GM12865 (cell line): ENCODE measurements around the gene SPECC1.

Experiments
- DNase-seq: peaks from one replicate; pipeline ENCODE4 v3.0.0; 2010; ENCODE audit warnings: low read depth
- H3K4me3 ChIP-seq: 2 replicates; pipeline ENCODE4 v1.5.1; 2011; ENCODE audit warnings: mild to moderate bottlenecking, low read depth, low read length, control low read depth
- TF ChIP-seq, protein P1 (sequence below): IDR thresholded peaks from 2 replicates; pipeline ENCODE4 v1.5.1; 2011; ENCODE audit warnings: low read length, control low read depth, low read depth, inconsistent platforms; ENCODE audit not compliant: insufficient read depth; ENCODE audit errors: missing control alignments

Gene SPECC1

GRCh38 chr17:19978805-19979211 is 30.4 kb upstream of the SPECC1 start:
- DNase-seq: no peak
- TF ChIP-seq, protein P1, sequence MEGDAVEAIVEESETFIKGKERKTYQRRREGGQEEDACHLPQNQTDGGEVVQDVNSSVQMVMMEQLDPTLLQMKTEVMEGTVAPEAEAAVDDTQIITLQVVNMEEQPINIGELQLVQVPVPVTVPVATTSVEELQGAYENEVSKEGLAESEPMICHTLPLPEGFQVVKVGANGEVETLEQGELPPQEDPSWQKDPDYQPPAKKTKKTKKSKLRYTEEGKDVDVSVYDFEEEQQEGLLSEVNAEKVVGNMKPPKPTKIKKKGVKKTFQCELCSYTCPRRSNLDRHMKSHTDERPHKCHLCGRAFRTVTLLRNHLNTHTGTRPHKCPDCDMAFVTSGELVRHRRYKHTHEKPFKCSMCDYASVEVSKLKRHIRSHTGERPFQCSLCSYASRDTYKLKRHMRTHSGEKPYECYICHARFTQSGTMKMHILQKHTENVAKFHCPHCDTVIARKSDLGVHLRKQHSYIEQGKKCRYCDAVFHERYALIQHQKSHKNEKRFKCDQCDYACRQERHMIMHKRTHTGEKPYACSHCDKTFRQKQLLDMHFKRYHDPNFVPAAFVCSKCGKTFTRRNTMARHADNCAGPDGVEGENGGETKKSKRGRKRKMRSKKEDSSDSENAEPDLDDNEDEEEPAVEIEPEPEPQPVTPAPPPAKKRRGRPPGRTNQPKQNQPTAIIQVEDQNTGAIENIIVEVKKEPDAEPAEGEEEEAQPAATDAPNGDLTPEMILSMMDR: no peak
- peak overlapping the region; percentile 88 for H3K4me3 ChIP-seq

GRCh38 chr17:19979917-19980770 is 29.0 kb upstream of the SPECC1 start:
- no peak overlapping the region for H3K4me3 ChIP-seq
- DNase-seq: no peak
- TF ChIP-seq, protein P1: no peak

DNA sequence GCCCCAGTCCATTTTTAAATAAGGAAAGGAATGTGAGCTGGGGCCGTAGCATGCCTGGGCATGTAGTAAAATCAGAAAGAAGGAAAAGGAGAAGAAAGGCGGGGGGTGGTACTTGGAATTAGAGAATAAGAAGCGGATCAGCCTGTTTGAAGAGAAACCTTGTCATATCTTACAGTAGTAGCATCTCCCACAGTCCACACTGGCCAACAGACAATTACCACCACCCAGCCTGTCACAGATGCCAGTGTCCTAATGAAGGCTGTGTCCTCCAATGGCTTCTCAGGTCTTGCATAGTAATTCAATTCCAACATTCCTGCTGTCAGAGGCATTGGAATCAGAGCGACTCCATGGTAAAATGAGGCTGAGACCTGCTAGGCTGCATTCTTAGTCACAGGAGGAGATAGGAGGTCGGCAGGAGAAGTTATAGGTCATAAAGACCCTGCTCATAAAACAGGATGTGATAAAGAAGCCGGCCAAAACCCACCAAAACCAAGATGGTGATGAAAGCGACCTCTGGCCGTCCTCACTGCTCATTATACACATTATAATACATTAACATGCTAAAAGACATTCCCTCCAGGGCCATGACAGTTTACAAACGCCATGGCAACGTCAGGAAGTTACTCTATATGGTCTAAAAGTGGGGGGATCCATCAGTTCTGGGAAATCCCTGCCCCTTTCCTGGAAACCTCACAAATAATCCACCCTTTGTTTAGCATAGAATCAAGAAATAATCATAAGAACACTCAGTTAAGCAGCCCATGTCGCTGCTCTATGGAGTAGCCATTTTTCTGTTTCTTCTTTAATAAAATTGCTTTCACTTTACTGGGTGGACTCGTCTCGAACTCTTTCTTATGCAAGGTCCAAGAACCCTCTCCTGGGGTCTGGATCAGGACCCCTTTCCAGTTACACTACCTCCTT is 22.0 kb upstream of the SPECC1 start:
- no peak for DNase-seq
- TF ChIP-seq, protein P1: no peak
- H3K4me3 ChIP-seq: no peak overlapping the region

GRCh38 chr17:19987897-19988296 is 21.3 kb upstream of the SPECC1 start:
- no peak for DNase-seq
- H3K4me3 ChIP-seq: no peak overlapping the region
- TF ChIP-seq, protein P1: no peak

GRCh38 chr17:19991252-19991885 is 17.8 kb upstream of the SPECC1 start:
- TF ChIP-seq, protein P1: no peak
- no peak overlapping the region for H3K4me3 ChIP-seq
- DNase-seq: no peak

- peak; percentile 85 for DNase-seq
- TF ChIP-seq, protein P1: peak; percentile 61
- no peak overlapping the region for H3K4me3 ChIP-seq
Measured at GRCh38 chr17:19992803-19993713, 16.1 kb upstream of the SPECC1 start.
